Spleen (tissue), 7 donors: ENCODE data around the gene ITPR2.

ENCODE experiments used
- POLR2A ChIP-seq, 3 donors: fragments of 450-650 bp; IDR thresholded peaks; one replicate each; pipeline ENCODE4 v1.5.1; 2017; ENCODE audit warnings: antibody characterized with exemption in 3 of 3, mild to moderate bottlenecking in 1 of 3
- TF ChIP-seq, protein P1 (sequence below), 11 experiments: fragments of 200-600 bp in 7 of 11; fragments of 450-650 bp in 4 of 11; sonication (generic) in 4 of 11; IDR thresholded peaks in 8 of 11; conservative IDR thresholded peaks in 3 of 11; 1 replicate in 7 of 11; 2 replicates in 4 of 11; pipeline versions ENCODE4 v1.4.0 to v1.8.0; 2016 to 2021; ENCODE audit warnings: antibody characterized with exemption in 11 of 11, inconsistent platforms in 4 of 11, mild to moderate bottlenecking in 1 of 11
- donor health status: DM: no; HTN: no; CAD: no; lungs with moderate emphysema.
- donor health status: DM: no; HTN: no; CAD: no.
- donor health status: DM: no; HTN: no; CAD: no.

DNA sequence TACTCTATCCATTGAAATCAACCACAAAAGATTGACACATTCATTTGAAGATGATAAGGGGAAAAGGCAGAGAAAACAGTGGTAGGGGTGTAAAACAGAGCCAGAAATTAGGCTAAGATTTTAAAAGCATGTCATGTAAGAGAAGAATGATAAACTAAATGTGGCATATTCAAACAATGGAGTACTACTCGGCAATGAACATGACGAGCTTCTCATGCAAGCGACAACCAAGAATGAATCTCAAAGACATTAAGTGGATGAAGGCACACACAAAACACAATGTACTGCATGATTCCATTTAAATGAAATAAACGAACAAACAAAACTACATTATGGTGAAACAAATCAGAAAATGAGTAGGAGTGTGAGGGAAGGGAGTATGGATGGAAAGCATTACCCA lies 134.8 kb downstream of the ITPR2 start:
- no peak for TF ChIP-seq POLR2A (IDR thresholded peaks at IDR 0.05)
- TF ChIP-seq, protein P1, sequence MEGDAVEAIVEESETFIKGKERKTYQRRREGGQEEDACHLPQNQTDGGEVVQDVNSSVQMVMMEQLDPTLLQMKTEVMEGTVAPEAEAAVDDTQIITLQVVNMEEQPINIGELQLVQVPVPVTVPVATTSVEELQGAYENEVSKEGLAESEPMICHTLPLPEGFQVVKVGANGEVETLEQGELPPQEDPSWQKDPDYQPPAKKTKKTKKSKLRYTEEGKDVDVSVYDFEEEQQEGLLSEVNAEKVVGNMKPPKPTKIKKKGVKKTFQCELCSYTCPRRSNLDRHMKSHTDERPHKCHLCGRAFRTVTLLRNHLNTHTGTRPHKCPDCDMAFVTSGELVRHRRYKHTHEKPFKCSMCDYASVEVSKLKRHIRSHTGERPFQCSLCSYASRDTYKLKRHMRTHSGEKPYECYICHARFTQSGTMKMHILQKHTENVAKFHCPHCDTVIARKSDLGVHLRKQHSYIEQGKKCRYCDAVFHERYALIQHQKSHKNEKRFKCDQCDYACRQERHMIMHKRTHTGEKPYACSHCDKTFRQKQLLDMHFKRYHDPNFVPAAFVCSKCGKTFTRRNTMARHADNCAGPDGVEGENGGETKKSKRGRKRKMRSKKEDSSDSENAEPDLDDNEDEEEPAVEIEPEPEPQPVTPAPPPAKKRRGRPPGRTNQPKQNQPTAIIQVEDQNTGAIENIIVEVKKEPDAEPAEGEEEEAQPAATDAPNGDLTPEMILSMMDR (IDR thresholded peaks at IDR 0.05 in 8 of 11, conservative IDR thresholded peaks at IDR 0.05 in 3 of 11), result no peak
